ENCODE data around the gene MAN1A2. TPM values are rescaled to one million over a fixed set of nuclear protein-coding genes. Genes with fewer than 3 reads are reported as not detected.
"Not testable (repeated sequence)": the region's sequence is repeated elsewhere in the genome, so short reads cannot be mapped to it uniquely, and the experiment has no call there.

MAN1A2 gene
- polyA plus RNA-seq (ENCODE audit: insufficient read length) = 17.7 TPM

GRCh38 chr1:117367046-117368025, at the start of gene MAN1A2:
MAN1A2 (plus strand) TSS chr1:117367449; CDS start chr1:117368184, 735 bp downstream.
- no peak for DNase-seq (ENCODE audit: low read depth)

DNA sequence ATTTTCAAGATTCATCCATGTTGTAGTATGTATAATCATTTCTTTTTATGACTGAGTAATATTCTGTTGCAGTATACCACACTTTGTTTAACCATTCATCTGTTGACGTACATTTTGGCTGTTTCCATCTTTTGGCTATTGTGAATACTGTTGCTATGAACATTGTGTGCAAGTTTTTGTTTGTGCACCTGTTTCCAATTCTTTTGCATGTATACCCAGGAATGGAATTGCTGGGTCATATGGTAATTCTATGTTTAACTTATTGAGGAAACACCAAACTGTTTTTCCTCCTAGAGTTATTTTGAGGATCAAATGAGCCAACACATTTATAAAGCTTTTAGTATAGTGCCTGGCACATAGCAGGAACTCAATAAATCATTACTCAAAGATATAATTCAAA, 49.2 kb upstream of the MAN1A2 start:
- no peak for DNase-seq (ENCODE audit: low read depth)

- no peak for DNase-seq (ENCODE audit: low read depth)
Measured at GRCh38 chr1:117318426-117318825, 48.8 kb upstream of the MAN1A2 start.

DNA sequence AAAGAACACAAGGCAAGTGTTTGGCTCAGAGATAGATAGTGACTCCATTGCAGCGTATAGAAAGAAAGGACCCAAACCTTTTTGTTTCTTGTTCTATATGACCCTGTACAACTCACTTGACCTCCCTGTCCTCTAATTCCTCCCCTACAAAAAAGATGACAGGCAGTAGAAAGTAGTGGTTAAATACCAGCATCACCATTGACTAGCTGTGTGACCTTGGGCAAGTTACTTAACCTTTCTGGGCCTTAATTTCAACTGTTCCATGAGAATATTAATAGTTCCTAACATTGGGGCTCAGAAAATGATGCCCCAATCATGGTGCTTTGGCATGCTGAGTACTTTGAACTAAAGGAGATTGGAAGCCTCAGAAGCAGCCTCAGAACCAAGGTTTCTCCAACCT, 46.7 kb upstream of the MAN1A2 start:
- no peak for DNase-seq (ENCODE audit: low read depth)

DNA sequence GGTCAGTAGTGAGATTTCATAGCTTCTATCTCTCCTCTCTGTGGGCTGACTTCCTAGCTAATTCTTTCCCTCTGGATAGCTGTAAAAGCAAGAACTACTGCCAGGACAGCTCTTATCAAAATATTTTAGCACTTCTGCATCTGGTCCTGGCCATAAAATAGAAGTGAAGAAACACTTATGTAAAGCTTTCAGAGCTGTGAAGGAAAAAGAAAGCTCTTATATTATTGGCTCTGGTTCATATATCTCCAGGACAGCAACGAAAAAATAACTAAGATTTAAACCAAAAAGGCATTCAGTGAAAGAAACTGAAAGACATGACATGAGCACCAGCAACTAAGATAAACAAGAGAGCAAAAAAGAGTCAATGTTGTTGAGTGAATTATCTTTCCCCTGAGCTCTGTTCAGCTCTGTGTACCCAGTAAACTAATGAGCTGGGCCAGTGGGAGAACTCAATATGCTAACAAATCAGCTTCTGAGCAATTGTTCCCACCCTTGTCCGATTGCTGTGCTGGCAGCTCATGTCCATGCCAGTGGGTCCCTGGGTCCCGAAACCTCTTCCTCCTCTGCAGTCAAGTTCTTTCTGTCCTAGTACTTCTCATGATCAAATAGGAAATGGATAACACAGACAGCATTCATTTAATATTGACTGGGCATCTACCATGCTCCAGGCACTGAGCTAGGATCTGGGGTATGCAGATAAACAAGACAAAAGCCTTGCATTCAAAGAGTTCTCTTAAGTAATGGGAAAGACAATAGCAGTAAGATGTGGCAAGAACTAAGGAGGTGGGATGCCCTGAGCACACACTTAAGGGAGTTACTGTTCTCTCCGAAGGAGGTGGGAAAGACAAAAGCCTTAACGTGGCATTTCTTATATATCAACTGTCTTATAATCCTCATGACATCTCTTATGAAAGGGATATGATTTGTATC, 45.3 kb upstream of the MAN1A2 start:
- no peak for DNase-seq (ENCODE audit: low read depth)

- no peak for DNase-seq (ENCODE audit: low read depth)
Measured at GRCh38 chr1:117324357-117324756, 42.9 kb upstream of the MAN1A2 start.

- not testable (repeated sequence) for DNase-seq (ENCODE audit: low read depth)
Measured at GRCh38 chr1:117326035-117326434, 41.2 kb upstream of the MAN1A2 start.

GRCh38 chr1:117327011-117327410, 40.2 kb upstream of the MAN1A2 start:
- DNase-seq (ENCODE audit: low read depth) = no peak

DNA sequence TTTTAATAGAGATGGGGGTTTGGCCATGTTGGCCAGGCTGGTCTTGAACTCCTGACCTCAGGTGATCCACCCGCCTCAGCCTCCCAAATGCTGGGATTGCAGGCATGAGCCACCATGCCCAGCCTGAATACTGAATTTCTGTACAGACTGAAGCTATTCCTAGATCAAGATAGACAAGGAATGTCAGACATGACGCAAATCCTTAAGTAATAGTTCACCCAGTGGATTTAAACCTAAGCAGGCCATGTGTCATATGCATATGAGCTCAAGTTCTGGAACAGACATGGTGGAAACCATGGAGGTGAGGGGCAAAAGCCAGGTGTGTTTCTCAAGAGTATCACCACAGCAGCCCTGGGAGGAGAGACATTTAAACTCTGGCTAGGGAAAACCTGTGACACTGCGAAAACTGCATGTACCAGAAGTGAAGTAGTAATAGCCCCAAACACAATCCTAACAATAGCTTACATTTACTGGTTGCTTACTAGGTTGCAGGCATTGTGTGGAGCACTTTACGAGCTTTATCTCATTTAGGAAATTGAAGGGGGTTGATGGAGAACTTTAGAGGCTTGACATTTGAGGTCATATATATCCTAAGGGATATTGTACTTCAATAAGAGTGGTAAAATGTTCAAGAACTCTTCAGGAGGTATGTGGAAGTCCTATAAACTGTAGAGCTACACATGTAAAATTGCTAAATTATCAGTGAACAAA, 31.7 kb upstream of the MAN1A2 start:
- DNase-seq (ENCODE audit: low read depth) = no peak

GRCh38 chr1:117336088-117336817, 31.0 kb upstream of the MAN1A2 start:
- no peak for DNase-seq (ENCODE audit: low read depth)

DNA sequence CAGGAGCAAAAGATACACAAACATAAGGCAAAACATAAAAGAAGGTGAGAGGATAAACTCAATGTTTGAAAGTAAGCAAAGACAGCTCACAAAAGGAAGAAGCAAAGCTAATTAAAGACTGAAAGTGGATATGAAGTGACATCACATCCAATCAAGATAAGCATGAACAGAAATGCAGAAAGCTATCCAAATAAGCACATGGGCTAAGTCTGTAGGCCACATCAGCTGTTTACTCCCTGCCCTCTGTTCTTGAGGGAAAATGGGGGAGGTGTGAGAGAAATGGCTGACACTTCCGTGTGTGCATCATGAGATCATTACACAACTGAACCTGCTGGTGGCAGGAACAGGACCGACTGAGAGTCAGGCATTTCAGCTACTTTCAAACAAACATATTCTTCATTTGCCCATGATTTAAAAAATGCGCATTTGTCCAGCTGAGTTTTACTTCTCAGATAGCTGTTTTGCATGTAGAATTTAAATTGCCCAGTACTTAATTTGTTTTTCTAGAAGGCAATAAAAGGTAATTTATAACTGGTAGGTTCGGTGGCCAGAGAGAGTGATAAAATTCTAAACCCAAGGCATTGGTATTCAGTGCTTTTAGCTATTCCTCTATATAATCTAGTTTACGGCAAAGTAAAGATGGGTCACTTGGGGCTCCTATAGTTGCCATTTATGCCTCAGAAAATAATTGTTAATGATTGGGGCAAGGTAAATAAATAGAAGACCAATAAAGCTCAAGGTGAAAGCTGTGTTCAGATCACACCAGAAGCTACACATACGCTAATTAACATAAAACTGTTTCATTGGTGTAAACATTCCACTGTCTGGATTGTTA, 27.2 kb upstream of the MAN1A2 start:
- no peak for DNase-seq (ENCODE audit: low read depth)

- no peak for DNase-seq (ENCODE audit: low read depth)
Measured at GRCh38 chr1:117341123-117341522, 26.1 kb upstream of the MAN1A2 start.

DNA sequence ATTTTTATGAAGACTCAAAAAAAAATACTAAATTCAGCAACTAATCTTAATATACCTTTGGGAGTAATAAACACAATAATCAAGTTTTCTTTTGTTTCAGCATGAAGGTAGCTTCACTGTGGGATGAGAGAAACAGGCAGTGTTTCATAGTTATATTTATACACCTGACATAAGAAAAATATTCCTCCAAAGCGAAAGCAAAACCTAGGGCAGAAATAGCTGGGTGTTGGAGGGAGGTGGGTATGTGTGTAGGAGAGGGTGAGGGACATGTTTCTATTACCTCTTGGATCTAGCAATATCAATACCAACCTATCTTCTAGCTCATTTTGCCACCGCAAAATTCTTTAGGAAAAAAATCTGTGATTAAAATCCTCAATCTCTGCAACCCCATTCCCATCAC, 24.9 kb upstream of the MAN1A2 start:
- DNase-seq (ENCODE audit: low read depth) = no peak

DNA sequence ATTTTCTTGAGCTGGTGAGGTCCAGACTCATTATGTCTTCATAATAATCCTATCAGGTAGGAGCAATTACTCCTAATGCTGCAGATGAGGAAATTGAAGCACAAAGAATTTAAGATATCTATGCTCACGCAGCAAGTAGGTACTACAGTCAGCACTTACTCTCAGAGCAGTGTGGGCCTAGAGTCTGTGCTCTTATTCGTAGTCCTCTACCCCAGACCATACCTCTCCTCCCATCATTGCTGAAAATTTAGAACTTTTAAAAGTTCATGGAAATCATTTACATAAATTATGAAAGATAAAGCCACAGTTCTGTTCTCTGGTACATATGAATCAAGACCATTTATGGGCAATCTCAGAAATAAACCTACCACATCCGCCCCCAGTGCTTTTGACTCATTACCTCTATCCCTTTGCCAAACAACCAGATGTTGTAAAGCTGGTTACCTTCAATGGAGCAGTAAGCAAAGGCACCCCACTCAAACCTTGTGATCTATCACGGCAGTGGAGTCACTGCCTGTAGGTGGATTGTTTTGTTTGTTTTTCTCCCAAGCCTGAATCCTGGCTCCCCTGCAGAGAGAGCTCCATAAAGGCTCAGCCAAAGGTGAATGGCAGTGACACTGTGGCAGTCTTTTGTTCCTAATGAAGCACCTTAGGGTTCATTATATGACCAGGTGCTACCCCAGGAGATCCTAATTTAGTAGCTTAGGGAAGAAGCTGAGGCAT, 20.9 kb upstream of the MAN1A2 start:
- DNase-seq (ENCODE audit: low read depth) = no peak

GRCh38 chr1:117347907-117348306, 19.3 kb upstream of the MAN1A2 start:
- DNase-seq (ENCODE audit: low read depth) = no peak

- DNase-seq (ENCODE audit: low read depth) = not testable (repeated sequence)
Measured at GRCh38 chr1:117352695-117353094, 14.6 kb upstream of the MAN1A2 start.

- DNase-seq (ENCODE audit: low read depth) = not testable (repeated sequence)
Measured at GRCh38 chr1:117357833-117358603, 9.2 kb upstream of the MAN1A2 start.

DNA sequence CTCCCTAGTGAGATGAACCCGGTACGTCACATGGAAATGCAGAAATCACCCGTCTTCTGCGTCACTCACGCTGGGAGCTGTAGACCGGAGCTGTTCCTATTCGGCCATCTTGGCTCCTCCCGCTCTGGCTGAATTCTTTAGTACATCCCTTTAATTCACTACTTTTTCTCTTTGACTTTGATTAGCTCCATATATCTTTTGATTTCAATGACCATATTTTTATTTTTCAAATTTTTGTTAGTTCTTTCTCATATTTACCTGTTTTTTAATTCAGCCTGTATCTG, 8.7 kb upstream of the MAN1A2 start:
- DNase-seq (ENCODE audit: low read depth) = not testable (repeated sequence)

Data from forelimb muscle (tissue), 1 donor.